Stomach (tissue), 9 donors: Measurements from ENCODE around the gene DDX56. TPM values are rescaled to one million over a fixed set of nuclear protein-coding genes. Genes with fewer than 3 reads are reported as not detected.
"Not testable (repeated sequence)": the region's sequence is repeated elsewhere in the genome, so short reads cannot be mapped to it uniquely, and the experiment has no call there.

Experiments used
- DNase-seq, 2 donors: peaks; one replicate each; pipeline versions ENCODE4 v3.0.0 to v3.0.0-alpha.2; 2013 to 2019
- H3K27ac ChIP-seq, 5 donors: fragments of 200-600 bp in 4 of 5; sonication (generic) in 4 of 5; one replicate each; pipeline ENCODE4 v1.5.1; 2013 to 2019; ENCODE audit warnings: mild to moderate bottlenecking in 1 of 5, moderate library complexity in 1 of 5
- H3K27me3 ChIP-seq, 3 donors: fragments of 200-600 bp; sonication (generic); one replicate each; pipeline ENCODE4 v1.5.1; 2017 to 2019; ENCODE audit warnings: mixed run types in 1 of 3
- H3K36me3 ChIP-seq, 4 donors: fragments of 200-600 bp; sonication (generic); 1 replicate in 3 of 4; 2 replicates in 1 of 4; pipeline ENCODE4 v1.5.1; 2016 to 2019
- H3K4me1 ChIP-seq, 4 donors: fragments of 200-600 bp; sonication (generic); one replicate each; pipeline ENCODE4 v1.5.1; 2016 to 2019
- H3K4me3 ChIP-seq, 4 donors: fragments of 200-600 bp; sonication (generic) in 3 of 4; one replicate each; pipeline ENCODE4 v1.5.1; 2016 to 2019; ENCODE audit warnings: mild to moderate bottlenecking in 1 of 4
- H3K9me3 ChIP-seq, 4 donors: fragments of 200-600 bp; sonication (generic); one replicate each; pipeline ENCODE4 v1.5.1; 2016 to 2019
- CTCF ChIP-seq, 7 experiments: fragments of 450-650 bp in 4 of 7; fragments of 200-600 bp in 3 of 7; sonication (generic) in 3 of 7; IDR thresholded peaks; one replicate each; pipeline ENCODE4 v1.5.1; 2016 to 2019; ENCODE audit warnings: antibody characterized with exemption in 7 of 7, control low read depth in 2 of 7, mild to moderate bottlenecking in 1 of 7
- EP300 ChIP-seq: sonication (generic); formaldehyde crosslinking; IDR thresholded peaks from one replicate; pipeline ENCODE4 v1.6.1; 2017; ENCODE audit warnings: antibody characterized with exemption
- POLR2A ChIP-seq, 4 donors: fragments of 450-650 bp; IDR thresholded peaks; one replicate each; pipeline ENCODE4 v1.6.1; 2016; ENCODE audit warnings: antibody characterized with exemption in 4 of 4, control low read depth in 2 of 4, mild to moderate bottlenecking in 1 of 4, moderate library complexity in 1 of 4
- POLR2AphosphoS5 ChIP-seq, 3 donors: sonication (generic); formaldehyde crosslinking; IDR thresholded peaks; one replicate each; pipeline ENCODE4 v1.6.1; 2016; ENCODE audit warnings: antibody characterized with exemption in 3 of 3
- WGBS, 5 donors: extraction: QIAGEN DNeasy Blood & Tissue Kit in 3 of 5; methylation state at CpG; one replicate each; pipeline versions ENCODE4 v1.1.5 to v1.1.7; 2013 to 2018; 5-methylcytosine and 5-hydroxymethylcytosine counted together
- intact Hi-C: fragments of 100-400 bp; cut with DNase I; formaldehyde crosslinking; loops from one replicate; pipeline ENCODE4 v1.15.1; 2023; ENCODE audit warnings: low total_unique reads
- polyA plus RNA-seq, 3 donors: library from polyadenylated mRNA; stranded (reverse); fragments of 200-250 nt; gene quantifications; one replicate each; pipeline ENCODE4 v1.2.3, GENCODE V29; 2013
- total RNA-seq, 5 donors: library from RNA; depleted of rRNA; stranded (reverse); fragments of >200 nt; gene quantifications; one replicate each; pipeline versions ENCODE4 v1.1.0 to v1.2.3, GENCODE V29; 2014 to 2016
- donor health status: healthy with polysubstance abuse.
- donor health status: Bipolar disorder and iron deficiency.
- donor health status: healthy.

Gene DDX56
- total and polyA plus RNA-seq, 8 donors = 35.6 to 98.7 (median 55.2) TPM

- no peak overlapping the region for H3K27ac ChIP-seq
- H3K4me3 ChIP-seq = no peak overlapping the region
- TF ChIP-seq POLR2AphosphoS5 (IDR thresholded peaks at IDR 0.05) (no peak), EP300 (no peak), POLR2A (IDR thresholded peaks at IDR 0.05) (no peak), CTCF (IDR thresholded peaks at IDR 0.05) (no peak)
- H3K9me3 ChIP-seq = no peaks in the 10 kb centered on the region
- intact Hi-C loops = loop anchor here (10.0 kb wide), 2 partner anchors 67 to 317 kb away; partner anchors contain the start of gene NUDCD3
- no peaks in the 10 kb centered on the region for H3K27me3 ChIP-seq
- no peak for DNase-seq
- peaks cover 0 to 16% (median 4%) of the 10 kb centered on the region in 4 donors for H3K4me1 ChIP-seq
- 74 to 84% (median 82%) methylated on average over 4 to 6 of the region's 6 CpGs for WGBS, 5 donors
- peaks cover 24 to 34% (median 33%) of the 10 kb centered on the region in 4 donors for H3K36me3 ChIP-seq
These were observed 12.2 kb downstream of the DDX56 start for GRCh38 chr7:44561481-44561880.

DNA sequence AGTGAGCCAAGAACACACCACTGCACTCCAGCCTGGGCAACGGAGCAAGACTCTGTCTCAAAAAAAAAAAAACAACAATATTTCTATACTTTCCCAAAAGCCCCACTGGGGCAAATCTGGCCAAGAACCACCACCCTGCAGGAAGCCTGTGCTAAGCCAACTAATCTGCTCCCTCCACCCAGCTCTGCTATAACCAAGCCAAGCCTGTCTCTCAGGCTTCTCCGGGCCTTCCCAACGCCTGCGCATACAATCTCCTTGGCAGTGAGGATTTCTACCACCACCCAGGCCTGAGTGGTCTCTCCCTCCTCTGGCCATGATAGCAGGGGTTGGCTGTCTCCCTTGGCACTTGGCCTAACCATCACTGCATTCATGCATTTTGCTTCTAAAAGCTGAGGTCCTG, 14.2 kb downstream of the DDX56 start:
- H3K4me1 ChIP-seq = peaks cover 0 to 9% (median 0%) of the 10 kb centered on the region in 4 donors
- intact Hi-C loops = no loop called here
- no peak overlapping the region for H3K4me3 ChIP-seq
- no peak for DNase-seq
- no peaks in the 10 kb centered on the region for H3K9me3 ChIP-seq
- 79 to 86% (median 84%) methylated on average over 4 of the region's 4 CpGs for WGBS, 5 donors
- no peak for TF ChIP-seq CTCF (IDR thresholded peaks at IDR 0.05)
- no peaks in the 10 kb centered on the region for H3K27me3 ChIP-seq
- H3K27ac ChIP-seq = no peak overlapping the region
- H3K36me3 ChIP-seq = peaks cover 5 to 14% (median 13%) of the 10 kb centered on the region in 4 donors

GRCh38 chr7:44557485-44557884, 16.2 kb downstream of the DDX56 start:
- Histone ChIP-seq H3K36me3 (no peaks in the 10 kb centered on the region), H3K4me3 (no peak overlapping the region), H3K4me1 (peaks cover 0 to 9% (median 0%) of the 10 kb centered on the region in 4 donors), H3K9me3 (no peaks in the 10 kb centered on the region), H3K27ac (no peak overlapping the region), H3K27me3 (no peaks in the 10 kb centered on the region)
- TF ChIP-seq CTCF (IDR thresholded peaks at IDR 0.05) = no peak
- DNase-seq = no peak
- intact Hi-C loops = no loop called here
- 81 to 83% (median 82%) methylated on average over 2 of the region's 2 CpGs for WGBS, 5 donors

GRCh38 chr7:44555350-44555749, 18.4 kb downstream of the DDX56 start:
- no peak overlapping the region for H3K4me3 ChIP-seq
- no peak overlapping the region for H3K27ac ChIP-seq
- TF ChIP-seq EP300 = no peak
- TF ChIP-seq POLR2A (IDR thresholded peaks at IDR 0.05) = no peak
- TF ChIP-seq CTCF (IDR thresholded peaks at IDR 0.05) = no peak
- TF ChIP-seq POLR2AphosphoS5 (IDR thresholded peaks at IDR 0.05) = no peak
- H3K27me3 ChIP-seq = no peaks in the 10 kb centered on the region
- DNase-seq = no peak
- no peaks in the 10 kb centered on the region for H3K36me3 ChIP-seq
- 68 to 85% (median 82%) methylated on average over 2 of the region's 2 CpGs for WGBS, 5 donors
- H3K4me1 ChIP-seq = no peaks in the 10 kb centered on the region
- H3K9me3 ChIP-seq = no peaks in the 10 kb centered on the region
- intact Hi-C loops = no loop called here

- H3K27ac ChIP-seq, intact Hi-C loops, H3K36me3 ChIP-seq, H3K4me1 ChIP-seq, H3K4me3 ChIP-seq, DNase-seq, H3K27me3 ChIP-seq, H3K9me3 ChIP-seq: not testable (repeated sequence)
- 55 to 77% (median 73%) methylated on average over 3 of the region's 3 CpGs for WGBS, 5 donors
These were observed 21.2 kb downstream of the DDX56 start for GRCh38 chr7:44552473-44553005.
